GM18517 (cell line): ENCODE data around the gene ALDH4A1.
"Not testable (repeated sequence)": the region's sequence is repeated elsewhere in the genome, so short reads cannot be mapped to it uniquely, and the experiment has no call there.

ENCODE experiments used
- ATAC-seq: cut with Tn5 transposase; IDR thresholded peaks from one replicate; pipeline ENCODE4 v1.9.1; 2021; ENCODE audit warnings: mild to moderate bottlenecking, moderate library complexity; ENCODE audit not compliant: unreplicated experiment

Gene ALDH4A1

DNA sequence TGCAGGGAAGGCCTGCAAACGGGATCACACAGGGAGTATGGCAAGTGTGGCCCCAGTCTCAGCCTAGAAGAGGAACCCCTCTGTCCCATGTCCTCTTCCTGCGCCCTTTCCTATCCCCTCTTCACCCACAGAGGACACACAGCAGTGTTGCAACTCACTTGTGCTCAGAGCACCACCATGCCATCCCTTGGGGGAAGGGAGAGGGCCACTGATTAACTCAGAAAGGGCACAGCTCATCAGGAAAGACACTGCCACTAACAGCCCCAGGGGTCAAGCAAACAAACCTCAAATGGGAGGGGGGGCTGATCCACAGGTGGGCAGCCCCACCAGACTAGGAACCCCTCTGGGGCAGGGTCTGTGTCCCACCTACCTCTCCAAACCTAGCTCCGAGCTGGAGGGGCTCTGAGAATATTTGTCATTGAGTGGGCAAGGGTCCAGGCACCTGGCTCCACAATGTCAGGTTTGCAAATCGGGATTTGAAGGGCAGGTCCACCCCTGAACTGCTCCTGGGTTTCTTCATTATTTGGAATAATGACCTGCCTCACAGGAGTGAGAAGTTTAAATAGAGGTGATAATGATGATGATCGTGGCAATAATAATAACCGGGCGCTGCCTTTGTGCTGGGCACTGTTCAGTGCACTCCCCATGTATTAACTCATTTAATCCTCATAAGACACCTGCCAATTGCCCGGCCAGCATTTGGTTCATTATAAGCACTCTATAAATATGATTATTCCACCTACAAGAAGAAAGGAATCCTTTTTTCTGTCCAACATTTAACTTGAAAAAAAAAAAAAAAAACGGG is 1.0 kb downstream of the ALDH4A1 start:
- no peak for ATAC-seq

DNA sequence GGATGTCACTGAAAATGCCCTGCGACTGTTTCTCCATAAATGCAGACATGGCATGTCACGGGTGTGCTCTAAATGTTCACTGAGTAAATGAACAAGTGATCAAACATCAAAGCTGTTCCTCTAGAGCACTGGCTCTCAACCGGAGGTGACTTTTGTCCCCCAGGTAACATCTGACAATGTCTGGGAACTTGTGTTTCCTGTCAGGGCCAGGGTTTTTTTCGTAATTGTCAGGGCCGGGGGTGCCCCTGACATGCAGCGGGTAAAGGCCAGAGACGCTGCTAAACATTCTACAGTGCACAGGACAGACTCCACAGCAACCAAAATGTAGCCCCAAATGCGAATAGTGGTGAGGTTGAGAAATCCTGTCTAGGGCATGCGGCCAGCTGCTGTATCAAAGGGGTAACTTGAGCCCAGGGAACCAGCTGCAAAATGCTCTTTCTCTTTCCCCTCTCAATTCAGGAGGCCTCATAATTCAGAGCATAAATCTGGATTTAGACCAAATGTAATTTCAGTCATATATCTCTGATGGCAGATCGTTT is 2.0 kb downstream of the ALDH4A1 start:
- ATAC-seq, result no peak

DNA sequence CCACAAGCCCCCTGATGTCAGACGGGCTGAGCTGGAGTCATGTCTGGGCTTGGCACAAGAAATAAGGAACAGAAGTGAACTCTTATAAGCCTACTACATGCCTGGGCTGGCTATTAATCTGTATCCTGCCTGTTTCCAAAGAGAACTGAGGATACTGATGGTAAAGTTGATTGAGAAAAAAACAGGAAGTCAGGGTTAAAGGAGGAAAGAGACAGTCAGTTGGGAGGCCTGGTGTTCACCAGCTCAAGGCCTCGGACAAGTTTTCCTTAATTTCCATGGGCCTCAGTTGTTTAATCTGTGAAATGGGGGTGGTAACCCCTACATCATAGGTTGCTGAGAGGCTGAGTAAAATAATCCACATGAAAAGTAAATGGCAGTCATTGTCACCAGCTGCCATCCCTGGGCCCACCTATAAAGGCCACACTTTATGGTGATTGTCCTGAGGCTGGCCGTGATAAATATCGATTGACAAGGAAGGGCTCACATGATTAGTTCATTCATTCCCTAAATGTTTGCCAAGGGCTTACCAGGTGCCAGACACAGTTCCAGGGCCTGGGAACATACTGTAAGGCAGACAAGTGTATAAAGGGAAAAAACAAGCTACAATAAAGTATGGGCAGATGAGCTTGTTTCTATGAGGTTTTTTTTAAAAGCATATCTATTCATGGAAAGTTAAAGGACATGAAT is 2.8 kb downstream of the ALDH4A1 start:
- ATAC-seq, result no peak

DNA sequence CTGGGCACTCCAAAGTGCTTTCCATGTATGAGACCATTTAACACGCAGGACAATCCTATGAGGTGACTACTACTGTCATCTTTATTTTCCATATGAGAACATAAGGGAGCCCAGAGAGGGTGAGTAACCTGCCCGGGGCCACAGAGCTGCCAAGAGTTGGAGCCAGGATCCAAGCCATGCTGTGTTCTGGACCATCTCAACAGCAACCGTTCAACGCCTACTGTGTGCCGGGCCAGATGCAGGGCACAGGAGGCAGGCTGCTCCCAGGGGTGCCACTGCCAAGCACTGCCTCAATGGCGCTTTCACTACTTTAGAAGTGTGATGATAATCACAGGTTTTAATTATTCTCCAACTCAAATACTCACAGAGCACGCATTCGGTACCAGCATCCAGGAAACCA is 3.8 kb downstream of the ALDH4A1 start:
- no peak for ATAC-seq

DNA sequence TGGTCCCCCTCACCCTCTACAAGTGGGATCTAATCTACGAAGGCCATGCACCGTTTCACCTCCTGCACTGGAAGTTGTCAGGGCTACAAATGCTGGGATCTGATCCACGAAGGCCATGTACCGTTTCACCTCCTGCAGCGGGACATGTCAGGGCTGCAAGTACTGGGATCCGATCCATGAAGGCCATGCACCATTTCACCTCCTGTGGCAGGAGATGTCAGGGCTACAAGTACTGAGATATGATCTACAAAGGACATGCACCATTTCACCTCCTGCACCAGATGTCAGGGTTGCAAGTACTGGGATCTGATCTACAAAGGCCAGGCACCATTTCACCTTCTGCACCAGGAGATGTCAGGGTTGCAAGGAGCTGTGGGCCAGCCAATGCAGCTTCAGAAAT is 7.0 kb downstream of the ALDH4A1 start:
- no peak for ATAC-seq

DNA sequence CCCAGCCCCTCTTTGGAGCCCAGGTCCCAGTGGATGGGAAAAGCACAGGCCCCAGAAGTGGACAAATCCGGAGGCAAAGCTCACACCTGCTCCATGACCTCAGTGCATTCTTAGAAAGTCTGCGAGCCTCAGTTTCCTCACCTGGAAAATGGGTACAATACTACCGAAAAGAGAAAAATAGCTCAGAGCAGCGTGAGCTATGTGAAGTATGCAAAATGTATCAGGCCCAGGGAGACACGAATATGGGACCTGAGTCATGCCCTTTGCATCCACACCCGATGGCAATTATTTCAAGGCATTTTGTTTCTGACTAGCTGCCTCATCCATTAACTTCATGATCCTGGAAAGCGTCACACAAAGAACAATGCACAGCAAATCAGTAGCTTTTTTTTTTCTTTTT is 9.2 kb downstream of the ALDH4A1 start:
- ATAC-seq, result no peak

DNA sequence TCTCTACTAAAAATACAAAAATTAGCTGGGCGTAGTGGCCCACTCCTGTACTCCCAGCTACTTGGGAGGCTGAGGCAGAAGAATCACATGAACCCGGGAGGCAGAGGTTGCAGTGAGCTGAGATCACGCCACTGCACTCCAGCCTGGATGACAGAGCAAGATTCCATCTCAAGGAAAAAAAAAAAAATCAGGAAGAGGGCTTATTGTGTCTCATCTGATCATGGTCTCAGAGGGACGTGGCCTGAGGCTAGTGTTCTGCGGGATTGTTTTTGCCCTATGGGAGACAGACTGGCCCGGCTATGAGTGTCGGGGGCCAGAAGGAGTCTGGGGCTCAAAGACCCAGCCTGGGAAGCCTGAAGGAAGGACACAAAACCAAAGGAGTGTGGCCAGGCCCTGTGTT is 10.5 kb downstream of the ALDH4A1 start:
- ATAC-seq, result not testable (repeated sequence)

DNA sequence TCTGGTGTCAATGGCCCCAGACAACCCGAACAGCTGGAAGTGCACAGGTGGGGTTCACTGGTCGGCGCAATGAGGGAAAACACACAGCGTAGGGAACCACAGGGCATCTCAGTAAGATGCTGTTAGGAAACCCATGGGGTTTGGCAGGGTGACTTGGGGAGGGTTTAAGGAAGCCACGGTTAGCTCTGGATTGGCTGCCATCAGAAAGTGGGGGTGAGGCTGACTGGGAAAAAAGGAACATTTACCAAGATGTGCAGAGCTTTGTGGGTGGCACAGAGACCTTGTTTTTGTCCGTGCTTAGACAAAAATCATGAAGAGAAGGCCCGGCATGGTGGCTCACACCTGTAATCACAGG is 11.0 kb downstream of the ALDH4A1 start:
- ATAC-seq, result no peak

DNA sequence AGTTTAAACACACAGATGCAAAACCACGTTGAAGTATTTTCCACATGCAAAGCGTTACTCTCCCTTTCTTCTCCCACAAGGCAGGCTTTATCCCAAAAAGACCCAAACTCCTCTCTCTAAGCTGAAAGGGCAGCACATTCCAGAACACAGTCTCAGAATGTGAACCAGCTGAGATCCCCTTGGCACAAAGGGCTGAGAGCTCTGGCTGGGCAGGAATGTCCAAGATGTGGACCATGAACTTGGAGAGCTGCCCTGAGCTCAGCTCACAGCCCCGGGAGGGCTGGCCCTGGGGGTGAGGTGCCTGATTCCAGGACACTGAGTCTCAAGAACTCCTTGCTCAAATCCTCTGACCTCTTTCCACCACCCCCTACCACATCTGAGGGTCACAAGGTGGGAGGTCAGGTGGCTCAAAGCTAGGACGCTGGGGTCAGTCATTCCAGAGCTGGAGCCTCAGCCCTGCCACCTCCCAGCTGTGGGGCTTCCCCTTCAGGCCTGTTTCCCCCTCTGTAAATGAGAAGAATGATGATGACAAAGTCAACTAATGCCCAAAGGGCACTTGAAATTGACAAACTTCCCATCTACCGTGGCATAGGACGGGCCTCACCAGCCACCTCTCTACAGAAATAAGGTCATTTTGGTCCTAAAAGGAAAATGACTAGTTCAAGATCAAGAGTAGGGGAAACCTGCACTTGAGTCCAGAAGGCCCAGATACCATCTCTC is 11.5 kb downstream of the ALDH4A1 start:
- ATAC-seq, result no peak

DNA sequence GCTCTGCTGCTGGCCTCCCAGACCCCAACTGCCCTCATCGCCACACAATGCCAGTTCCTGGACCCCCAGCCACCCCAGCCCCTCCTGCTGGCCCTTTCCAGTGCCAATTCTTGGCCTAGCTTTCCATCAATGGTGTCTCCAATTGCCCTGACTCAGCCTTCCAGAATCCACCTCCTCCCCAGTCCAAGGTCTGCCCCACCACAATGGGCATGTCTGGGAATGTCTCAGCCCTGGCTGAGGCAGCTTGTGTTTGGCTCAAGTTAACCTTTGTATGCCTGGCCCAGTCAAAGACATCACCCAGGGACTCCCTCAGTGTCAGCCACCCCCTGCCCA is 16.4 kb downstream of the ALDH4A1 start:
- no peak for ATAC-seq

DNA sequence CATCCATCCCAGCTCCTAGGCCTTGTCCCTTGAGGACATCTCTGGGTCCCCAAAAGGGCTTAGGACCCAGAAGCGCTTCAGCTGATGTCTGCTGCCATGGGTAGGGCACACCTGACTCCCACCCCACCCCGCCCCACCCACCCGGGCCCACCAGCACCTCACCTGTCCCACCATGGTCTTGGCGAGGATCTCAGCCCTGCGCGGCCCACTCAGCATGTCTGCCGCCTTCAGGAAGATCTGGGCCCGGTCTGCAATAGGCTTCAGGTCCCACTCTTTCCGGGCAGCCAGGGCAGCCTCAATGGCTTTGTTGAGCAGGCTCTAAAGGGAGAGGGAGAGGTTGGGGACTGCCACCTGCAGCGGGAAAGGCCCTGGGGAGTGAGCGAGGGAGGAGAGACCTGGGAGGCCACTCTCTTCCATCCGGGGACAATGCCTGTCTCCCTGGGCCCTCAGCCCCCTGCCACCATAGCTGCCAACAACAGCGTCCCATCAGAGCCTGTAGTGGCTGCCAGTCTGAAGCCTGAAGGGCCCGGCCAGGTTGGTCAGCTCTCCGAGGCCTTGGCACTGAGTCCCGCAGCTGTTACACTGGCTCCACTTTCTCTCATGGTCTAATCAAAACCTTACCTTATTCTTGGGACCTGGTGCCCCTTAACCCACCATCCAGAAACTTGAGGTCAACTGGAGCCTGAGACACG is 16.9 kb downstream of the ALDH4A1 start:
- ATAC-seq, result no peak

DNA sequence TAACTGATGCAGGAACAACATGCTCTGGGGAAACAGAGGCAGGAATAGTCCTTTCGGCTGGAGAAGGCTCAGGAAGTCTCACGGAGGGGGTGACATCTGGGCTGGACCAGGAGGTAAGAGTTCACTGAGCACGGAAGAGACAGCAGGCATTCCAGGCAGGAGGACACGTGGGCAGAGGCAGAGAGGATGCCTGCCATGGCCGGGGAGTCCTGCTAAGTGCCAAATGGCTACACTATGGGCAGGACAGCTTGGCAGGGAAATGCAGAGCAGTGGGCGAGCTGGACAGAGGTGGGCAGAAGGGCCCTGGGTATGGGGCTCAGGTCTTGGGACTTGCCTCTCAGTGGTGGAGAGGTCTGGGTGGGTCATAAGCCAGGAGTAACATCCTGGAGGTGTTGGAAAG is 17.6 kb downstream of the ALDH4A1 start:
- no peak for ATAC-seq

DNA sequence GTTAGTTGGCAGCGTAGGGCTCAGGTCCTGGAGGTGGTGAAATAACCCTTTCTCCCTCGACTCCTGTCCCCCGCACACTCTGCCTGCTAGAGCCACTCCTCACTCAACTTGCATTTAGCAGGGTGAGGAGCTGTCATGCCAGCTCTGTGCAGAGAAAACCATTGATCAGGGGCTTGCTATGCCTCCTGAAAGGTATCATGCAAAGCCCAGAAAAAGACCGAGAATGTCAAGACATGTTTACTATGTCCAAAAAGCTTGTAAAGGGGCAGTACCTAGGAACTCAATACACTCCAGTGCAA is 18.0 kb downstream of the ALDH4A1 start:
- ATAC-seq, result no peak

DNA sequence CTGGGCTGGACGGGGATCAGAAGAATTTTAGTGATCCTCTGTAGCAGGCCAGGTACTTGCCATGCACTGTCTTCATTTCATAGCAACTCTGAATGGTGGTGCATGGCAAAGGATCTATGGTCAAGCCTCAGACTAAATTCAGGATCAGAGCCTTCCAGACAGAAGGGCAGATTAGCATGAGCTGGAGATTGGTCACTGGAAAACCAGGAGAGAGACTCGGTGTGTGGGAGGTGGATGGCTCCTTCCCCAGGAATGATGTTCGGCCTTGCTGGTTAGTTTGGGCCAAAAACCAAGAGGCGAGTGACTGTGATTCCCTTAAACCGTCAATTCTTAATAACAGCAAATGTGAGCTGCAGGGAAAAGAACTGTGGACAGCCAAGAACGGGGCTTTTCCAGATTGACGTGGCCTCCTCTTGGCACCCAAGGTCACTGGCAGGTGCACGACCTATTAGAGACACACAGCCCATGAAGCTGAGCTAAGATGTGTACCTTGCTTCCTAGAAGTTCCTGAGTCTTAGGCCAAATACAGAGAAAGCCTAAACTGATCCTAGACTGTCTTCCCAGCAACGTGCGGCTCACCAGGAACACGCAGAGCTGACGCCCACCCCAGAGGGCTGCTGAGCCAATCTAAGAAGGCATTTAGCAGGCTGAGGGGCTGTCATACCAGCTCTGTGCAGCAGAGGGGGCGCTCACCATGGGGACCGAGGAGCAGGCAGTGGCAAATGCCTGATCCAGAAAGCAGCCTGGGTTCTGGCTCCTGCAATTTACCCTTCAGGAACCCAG is 18.5 kb downstream of the ALDH4A1 start:
- ATAC-seq, result no peak

DNA sequence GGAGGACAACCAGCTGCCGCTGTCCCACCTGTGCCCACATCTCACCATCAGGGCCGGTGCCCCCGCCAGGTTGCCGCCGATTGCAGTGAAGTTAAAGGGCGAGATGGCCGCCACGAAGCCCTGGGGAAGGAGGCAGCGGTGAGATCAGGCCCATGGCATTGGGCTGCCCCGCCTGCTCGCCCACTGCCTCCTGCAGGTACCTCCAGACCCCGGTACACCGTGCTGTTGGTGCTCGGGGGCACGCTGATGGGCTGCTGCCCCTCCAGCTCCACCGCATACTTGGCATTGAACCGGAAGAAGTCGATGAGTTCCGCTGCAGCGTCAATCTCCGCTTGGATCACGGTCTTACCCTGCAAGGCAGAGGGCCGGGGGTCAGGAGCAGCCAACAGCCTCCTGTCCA is 19.3 kb downstream of the ALDH4A1 start:
- ATAC-seq, result no peak

DNA sequence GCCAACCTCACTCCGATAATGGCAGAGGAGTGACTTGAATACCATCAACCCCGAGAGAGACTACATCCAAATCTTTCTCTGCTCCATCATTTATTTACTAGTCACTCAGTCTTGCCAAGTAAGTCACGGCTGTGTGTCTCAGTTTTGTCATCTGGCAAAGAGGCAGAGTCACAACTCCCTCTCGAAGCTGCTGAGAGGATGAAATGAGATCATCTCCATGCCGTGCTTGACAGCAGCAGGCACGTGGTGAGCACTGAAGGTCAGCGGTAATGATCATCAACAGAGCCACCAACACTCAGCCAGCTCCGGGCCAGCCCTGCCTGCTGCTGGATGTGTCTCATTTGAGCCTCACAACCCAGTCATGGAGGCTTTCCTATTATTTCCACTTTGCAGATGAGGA is 19.9 kb downstream of the ALDH4A1 start:
- no peak for ATAC-seq

DNA sequence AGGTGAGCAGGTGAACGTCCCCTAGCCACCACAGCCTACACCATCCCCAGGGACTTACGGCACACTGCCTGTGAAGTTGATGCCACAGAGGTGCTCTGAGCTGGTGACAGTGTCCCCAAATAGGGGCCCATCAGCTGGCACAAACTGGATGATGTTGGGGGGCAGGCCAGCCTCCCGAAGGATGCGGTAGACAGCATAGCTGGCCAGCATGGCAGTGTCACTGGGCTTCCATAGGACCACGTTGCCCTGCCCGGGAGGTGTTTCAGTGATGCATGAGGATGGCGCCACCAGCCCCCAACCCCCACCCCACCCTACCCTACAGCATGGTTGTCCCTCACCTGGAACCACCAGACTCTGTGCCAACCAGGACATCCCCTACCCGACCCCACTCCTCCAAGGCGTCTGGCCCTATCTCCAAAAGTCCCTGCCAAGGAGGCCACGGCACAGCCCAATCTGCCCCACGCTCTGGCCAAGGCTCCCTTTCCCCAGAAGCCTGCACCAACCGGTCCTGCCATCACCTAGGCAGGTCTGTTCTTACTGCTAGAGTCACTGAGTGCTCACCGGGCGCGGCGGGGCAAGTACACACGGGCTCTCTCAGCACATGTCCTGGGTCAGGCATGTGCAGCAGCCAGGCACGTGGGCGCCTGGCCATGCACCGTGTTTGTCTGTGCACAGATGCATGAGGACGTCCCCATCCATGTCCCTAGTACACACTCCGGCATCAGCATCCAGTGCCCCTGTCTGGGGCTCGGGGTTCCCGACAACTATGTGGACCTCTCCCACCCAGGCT is 20.5 kb downstream of the ALDH4A1 start:
- ATAC-seq, result no peak

DNA sequence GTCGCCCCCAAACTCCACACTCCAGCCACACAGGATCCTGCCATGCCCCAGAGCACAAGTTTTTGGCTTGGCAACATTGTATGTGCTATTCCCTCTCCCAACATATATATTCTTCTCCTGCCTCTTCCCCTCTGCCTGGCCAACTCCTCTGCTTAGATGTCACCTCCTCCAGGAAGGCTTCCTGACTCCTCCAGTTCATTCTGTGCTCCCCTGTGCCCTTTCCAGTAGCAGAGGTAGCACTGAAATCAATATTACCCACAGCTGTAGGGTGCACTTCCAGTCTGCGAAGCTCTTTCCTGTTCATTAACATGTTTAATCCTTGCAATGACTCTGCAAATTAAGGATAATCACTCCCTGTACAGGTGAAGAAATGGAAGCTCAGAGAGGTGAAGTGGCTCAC is 21.2 kb downstream of the ALDH4A1 start:
- ATAC-seq, result no peak

DNA sequence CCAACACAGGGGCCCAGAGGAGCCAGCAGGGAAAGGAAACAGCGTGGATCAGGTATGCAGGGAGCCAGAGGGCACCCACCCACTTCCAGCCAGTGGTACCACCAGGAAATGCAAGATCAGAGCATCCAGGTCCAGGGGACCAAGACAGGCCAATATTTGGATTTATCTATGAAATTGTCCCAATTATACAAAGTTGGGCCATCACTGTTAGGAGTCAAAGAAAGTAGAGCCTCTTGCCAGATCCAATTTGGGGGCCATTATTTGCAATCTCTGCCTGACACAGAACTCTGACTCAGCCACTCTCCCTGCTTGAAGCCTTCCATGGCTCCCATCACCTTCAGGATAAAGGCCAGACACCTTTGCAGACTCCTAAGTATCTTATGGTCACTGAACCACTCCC is 21.8 kb downstream of the ALDH4A1 start:
- ATAC-seq, result no peak

DNA sequence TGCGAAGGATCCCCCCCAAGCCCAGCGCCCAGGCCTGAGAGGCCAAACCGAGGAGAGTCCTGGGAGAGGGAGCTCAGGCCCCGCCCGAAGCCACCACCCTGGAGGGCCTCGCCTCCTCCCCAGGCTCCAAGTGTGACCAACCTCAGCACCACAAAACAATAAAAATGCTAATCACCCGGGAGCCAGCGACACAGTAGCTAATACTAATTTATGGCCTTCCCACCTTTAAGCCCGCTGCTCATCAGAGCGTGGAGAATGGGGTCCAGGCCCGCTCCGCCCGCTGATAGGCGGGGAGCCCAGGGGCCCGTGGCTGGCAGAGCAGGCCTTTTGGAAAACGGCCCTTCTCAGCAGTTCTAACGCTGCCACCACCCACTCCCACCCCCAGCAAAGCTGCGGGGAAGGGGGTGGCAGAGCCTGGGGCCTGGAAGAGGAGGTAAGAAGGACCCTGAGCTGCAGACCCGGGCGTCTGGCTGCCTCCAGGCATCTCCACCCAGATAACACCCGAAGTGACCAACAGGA is 22.5 kb downstream of the ALDH4A1 start:
- no peak for ATAC-seq
